Ishikawa (cell line): ENCODE data around the gene FOXN1.

ENCODE experiments used
- CEBPB ChIP-seq: IDR thresholded peaks from 2 replicates; pipeline ENCODE4 v1.6.1; 2012
- EP300 ChIP-seq: IDR thresholded peaks from 2 replicates; pipeline ENCODE4 v1.6.1; 2012; ENCODE audit warnings: borderline replicate concordance
- MAX ChIP-seq: IDR thresholded peaks from 2 replicates; pipeline ENCODE4 v1.6.1; 2012
- NFIC ChIP-seq: IDR thresholded peaks from 2 replicates; pipeline ENCODE4 v1.6.1; 2012
- RAD21 ChIP-seq: IDR thresholded peaks from 2 replicates; pipeline ENCODE4 v1.6.1; 2012; ENCODE audit warnings: low read depth
- REST ChIP-seq: IDR thresholded peaks from 2 replicates; pipeline ENCODE4 v1.6.1; 2012; ENCODE audit warnings: low read depth, mild to moderate bottlenecking
- ZBTB7A ChIP-seq: IDR thresholded peaks from 2 replicates; pipeline ENCODE4 v1.6.1; 2012; ENCODE audit warnings: low read depth

- TF ChIP-seq EP300 (no peak), CEBPB (no peak), ZBTB7A (no peak), REST (no peak), NFIC (no peak), MAX (no peak), RAD21 (no peak)
Observed at GRCh38 chr17:28469376-28469775, 36.8 kb upstream of the FOXN1 start.
